ENCODE results near the gene NDNF. TPM values are rescaled to one million over a fixed set of nuclear protein-coding genes. Genes with fewer than 3 reads are reported as not detected.

Gene NDNF
- total RNA-seq, 4 donors from 2014 or later = 1.0 to 8.4 (median 1.4) TPM

DNA sequence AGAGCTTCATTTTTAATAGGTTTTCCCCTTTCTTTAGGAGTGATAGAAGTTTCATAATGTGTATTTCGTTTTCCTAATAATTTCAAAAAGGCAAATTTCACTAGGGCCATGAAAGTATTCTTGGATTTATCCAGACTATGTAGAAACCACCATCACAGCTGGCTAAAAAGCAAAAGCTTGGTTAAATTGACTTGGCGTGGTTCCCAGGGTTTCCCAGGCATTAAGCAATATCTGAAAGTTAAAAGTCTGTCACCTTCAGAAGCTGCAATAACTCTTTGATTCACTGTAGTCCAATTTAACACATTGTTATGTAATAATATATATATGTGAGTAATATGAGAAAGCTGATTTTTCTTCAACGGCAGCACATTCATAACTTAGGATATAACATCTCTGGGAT lies 38.3 kb downstream of the NDNF start:
- 36 to 39% methylated on average over 3 of the region's 3 CpGs for WGBS, 2 donors
- Histone ChIP-seq H3K4me1 (no peaks in the 10 kb centered on the region), H3K9me3 (no peaks in the 10 kb centered on the region), H3K27ac (no peak overlapping the region), H3K4me3 (no peak overlapping the region), H3K27me3 (no peaks in the 10 kb centered on the region), H3K36me3 (peaks cover 0 to 4% (median 0%) of the 10 kb centered on the region in 3 donors)
- no peak for DNase-seq
- TF ChIP-seq CTCF (IDR thresholded peaks at IDR 0.05) = no peak
- TF ChIP-seq POLR2A (IDR thresholded peaks at IDR 0.05) = no peak
- intact Hi-C loops (cut with DNase I) = no loop called here

- intact Hi-C loops (cut with DNase I) = no loop called here
- 66 to 80% methylated on average over 2 of the region's 2 CpGs for WGBS, 2 donors
- no peak for DNase-seq
These were observed 41.6 kb downstream of the NDNF start for GRCh38 chr4:121030711-121031110.

DNA sequence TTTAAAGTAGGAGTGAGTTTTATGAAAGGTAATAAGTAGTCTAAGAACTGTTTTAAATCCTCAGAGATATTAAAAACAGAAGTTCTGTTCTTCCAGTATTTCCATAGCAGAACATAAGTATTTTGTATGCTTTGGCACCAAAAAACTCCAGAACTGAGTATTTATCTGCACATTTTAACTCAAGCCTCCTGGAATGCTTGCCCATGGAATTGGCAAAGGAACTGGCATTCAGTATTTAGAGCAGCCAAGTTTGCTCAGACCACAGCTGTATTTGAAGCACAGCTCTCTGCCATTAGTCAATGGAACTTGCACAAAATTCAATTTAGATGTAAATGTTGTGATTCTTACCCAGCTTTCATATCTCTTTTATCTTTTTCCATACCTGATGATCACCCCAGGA lies 42.2 kb downstream of the NDNF start:
- Histone ChIP-seq H3K9me3 (no peaks in the 10 kb centered on the region), H3K27me3 (no peaks in the 10 kb centered on the region), H3K4me3 (no peak overlapping the region), H3K27ac (no peak overlapping the region), H3K4me1 (no peaks in the 10 kb centered on the region), H3K36me3 (no peaks in the 10 kb centered on the region)
- intact Hi-C loops (cut with DNase I) = no loop called here
- TF ChIP-seq CTCF (IDR thresholded peaks at IDR 0.05) = no peak
- TF ChIP-seq POLR2A (IDR thresholded peaks at IDR 0.05) = no peak
- no peak for DNase-seq

More at GRCh38 chr4:121030711-121031110, 41.6 kb downstream of the NDNF start:
- Histone ChIP-seq H3K4me1 (no peaks in the 10 kb centered on the region), H3K36me3 (no peaks in the 10 kb centered on the region), H3K27ac (no peak overlapping the region), H3K4me3 (no peak overlapping the region), H3K9me3 (no peaks in the 10 kb centered on the region), H3K27me3 (no peaks in the 10 kb centered on the region)
- no peak for TF ChIP-seq POLR2A (IDR thresholded peaks at IDR 0.05)
- no peak for TF ChIP-seq CTCF (IDR thresholded peaks at IDR 0.05)

- no peak for DNase-seq
- no peaks in the 10 kb centered on the region for H3K9me3 ChIP-seq
- no peaks in the 10 kb centered on the region for H3K27me3 ChIP-seq
- no peak overlapping the region for H3K27ac ChIP-seq
- H3K4me1 ChIP-seq = no peaks in the 10 kb centered on the region
- H3K36me3 ChIP-seq = no peaks in the 10 kb centered on the region
- WGBS, 2 donors = 86 to 87% methylated on average over 2 of the region's 2 CpGs
- H3K4me3 ChIP-seq = no peak overlapping the region
- intact Hi-C loops (cut with DNase I) = no loop called here
- TF ChIP-seq POLR2A (IDR thresholded peaks at IDR 0.05) = no peak
- no peak for TF ChIP-seq CTCF (IDR thresholded peaks at IDR 0.05)
These were observed 46.3 kb downstream of the NDNF start for GRCh38 chr4:121026034-121026433.

- no peaks in the 10 kb centered on the region for H3K27me3 ChIP-seq
These were observed 46.8 kb downstream of the NDNF start for GRCh38 chr4:121025540-121025939.

More at GRCh38 chr4:121025540-121025939, 46.8 kb downstream of the NDNF start:
- no peak overlapping the region for H3K27ac ChIP-seq
- H3K9me3 ChIP-seq = no peaks in the 10 kb centered on the region
- intact Hi-C loops (cut with DNase I) = no loop called here
- H3K4me1 ChIP-seq = no peaks in the 10 kb centered on the region
- no peak overlapping the region for H3K4me3 ChIP-seq
- no peak for TF ChIP-seq CTCF (IDR thresholded peaks at IDR 0.05)
- DNase-seq = no peak
- WGBS, 2 donors = 70 to 75% methylated on average over 3 of the region's 3 CpGs
- H3K36me3 ChIP-seq = no peaks in the 10 kb centered on the region

All from esophagus squamous epithelium (tissue), 5 donors.